Heart right ventricle (tissue), 16 donors: ENCODE measurements around the gene SLAIN1. TPM values are rescaled to one million over a fixed set of nuclear protein-coding genes. Genes with fewer than 3 reads are reported as not detected.

Experiments used
- ATAC-seq, 8 donors: fragments of 200-7000 bp; cut with Tn5 transposase; one replicate each; pipeline ENCODE4 v1.9.1; 2020; ENCODE audit warnings: mild to moderate bottlenecking in 8 of 8, moderate library complexity in 8 of 8, moderate number of reproducible peaks in 1 of 8
- DNase-seq, 2 donors: peaks; one replicate each; pipeline ENCODE4 v3.0.0-alpha.2; 2020
- H3K27ac ChIP-seq, 10 donors: fragments of 200-600 bp; sonication (generic) in 2 of 10; one replicate each; pipeline versions ENCODE4 v1.5.0 to v1.8.0; 2020 to 2022; ENCODE audit warnings: mild to moderate bottlenecking in 3 of 10
- H3K27me3 ChIP-seq, 7 donors: fragments of 200-600 bp; one replicate each; pipeline ENCODE4 v1.8.0; 2021 to 2022; ENCODE audit warnings: mild to moderate bottlenecking in 2 of 7
- H3K36me3 ChIP-seq, 9 donors: fragments of 200-600 bp; sonication (generic) in 1 of 9; one replicate each; pipeline versions ENCODE4 v1.5.0 to v1.8.0; 2020 to 2022; ENCODE audit warnings: mild to moderate bottlenecking in 2 of 9
- H3K4me1 ChIP-seq, 9 donors: fragments of 200-600 bp; sonication (generic) in 1 of 9; one replicate each; pipeline versions ENCODE4 v1.5.0 to v1.8.0; 2020 to 2022; ENCODE audit warnings: mild to moderate bottlenecking in 4 of 9
- H3K4me3 ChIP-seq, 10 donors: fragments of 200-600 bp; sonication (generic) in 2 of 10; one replicate each; pipeline versions ENCODE4 v1.5.0 to v1.8.0; 2020 to 2022; ENCODE audit warnings: mild to moderate bottlenecking in 7 of 10, moderate library complexity in 2 of 10
- H3K9me3 ChIP-seq, 11 donors: fragments of 200-600 bp in 10 of 11; sonication (generic) in 2 of 11; one replicate each; pipeline versions ENCODE4 v1.5.0 to v1.8.0; 2013 to 2022; ENCODE audit warnings: mild to moderate bottlenecking in 2 of 11, control low read depth in 1 of 11, moderate library complexity in 1 of 11
- WGBS, 2 donors: extraction: QIAGEN DNeasy Blood & Tissue Kit; methylation state at CpG; one replicate each; pipeline ENCODE4 v1.1.7; 2013; ENCODE audit warnings: inconsistent platforms in 1 of 2; 5-methylcytosine and 5-hydroxymethylcytosine counted together
- intact Hi-C, 10 donors: fragments of 100-400 bp; cut with DNase I; formaldehyde crosslinking; loops; one replicate each; pipeline versions ENCODE4 v1.11.1 to v1.14.2; 2022
- polyA plus RNA-seq, 2 donors: library from polyadenylated mRNA; stranded (reverse); fragments of 200-250 nt; gene quantifications; one replicate each; pipeline ENCODE4 v1.2.3, GENCODE V29; 2013
- total RNA-seq, 10 donors: library from RNA; stranded (reverse); fragmentation: NEBNext Ultra II Directional in 3 of 10; extraction: Animal tissue kit (Norgen Biotek cat#: 25700) in 3 of 10; gene quantifications; one replicate each; pipeline versions ENCODE4 v1.2.1 to v1.2.4, GENCODE V29; 2021 to 2023
- TF ChIP-seq, protein P1 (sequence below), 9 donors: fragments of 200-600 bp; sonication (generic) in 2 of 9; IDR thresholded peaks; one replicate each; pipeline versions ENCODE4 v1.5.0 to v1.8.0; 2021 to 2022; ENCODE audit warnings: antibody characterized with exemption in 9 of 9, mild to moderate bottlenecking in 5 of 9, moderate library complexity in 1 of 9
- donor health status: Arrhythmogenic right ventricular cardiomyopathy.
- donor health status: ischemic (EF 13 %, LVEDD 7.1; RV severe dilation, severe dysfunction).
- donor health status: healthy with polysubstance abuse.
- donor health status: DM: no; HTN: yes; CAD: no.
- donor health status: DM: no; HTN: no; CAD: no.
- donor health status: ischemic (EF 25% LVEDD 6.9; RV normal size, moderate dysfunction).
- donor health status: ischemic (EF 25% LVEDD 5.7; RV mildly dilated, moderate dysfunction).
- donor health status: healthy.
- donor health status: DM: yes; HTN: yes; CAD: no.
- donor health status: Ischemic cardiomyopathy.
- donor health status: ischemic (EF 35%, LVEDD 5.7; RV mildly dilated, moderate dysfunction).
- donor health status: nonischemic (EF 11% LVEDD 7.7; RV severe dilation, severe dysfunction).
- donor health status: DM: yes; HTN: yes; CAD: no.
- donor health status: PGD.
- donor health status: ischemic (EF 29% LVEDD 5.4; RV normal size, mild dysfunction).
- donor health status: nonischemic (EF 23%, LVEDD 6.1; RV moderate dilation, normal function).

SLAIN1 gene
- total and polyA plus RNA-seq, 12 donors: 1.4 to 13.6 (median 7.7) TPM

DNA sequence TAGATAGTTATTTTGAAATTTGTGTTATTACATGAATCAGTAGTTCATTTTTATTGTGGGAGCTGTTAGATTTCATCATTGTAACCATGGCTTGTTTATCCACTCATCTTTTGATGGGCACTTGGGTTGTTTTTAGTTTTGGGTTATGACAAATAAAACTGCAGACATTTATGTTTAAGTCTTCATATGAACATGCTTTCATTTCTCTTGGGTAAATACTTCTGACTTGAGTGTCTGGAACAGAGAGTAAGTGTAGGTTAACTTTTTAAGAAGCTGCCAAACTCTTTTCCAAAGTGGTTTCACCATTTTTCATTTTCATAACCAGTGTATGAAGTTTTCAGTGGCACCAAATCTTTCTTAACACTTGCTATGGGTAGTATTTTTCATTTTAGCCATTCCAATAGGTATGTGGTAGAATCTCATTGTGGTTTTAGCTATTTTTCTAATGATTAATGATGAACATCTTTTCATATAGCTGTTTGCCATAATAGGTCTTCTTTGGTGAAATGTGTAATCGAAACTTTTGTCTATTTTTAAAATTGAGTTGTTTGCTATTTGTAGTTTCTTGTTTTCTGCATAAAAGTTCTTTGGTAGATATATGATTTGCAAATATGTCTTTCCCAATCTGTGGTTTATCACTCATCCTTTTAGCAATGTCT is 17.9 kb downstream of the SLAIN1 start:
- Histone ChIP-seq H3K36me3 (no peaks in the 10 kb centered on the region), H3K9me3 (peaks cover 0 to 29% (median 0%) of the 10 kb centered on the region in 11 donors), H3K27me3 (no peaks in the 10 kb centered on the region), H3K4me1 (no peaks in the 10 kb centered on the region), H3K4me3 (no peak overlapping the region), H3K27ac (no peak overlapping the region)
- no peak for DNase-seq
- ATAC-seq: no peak
- 88 to 98% methylated on average over 1 of the region's 1 CpG for WGBS, 2 donors
- TF ChIP-seq, protein P1, sequence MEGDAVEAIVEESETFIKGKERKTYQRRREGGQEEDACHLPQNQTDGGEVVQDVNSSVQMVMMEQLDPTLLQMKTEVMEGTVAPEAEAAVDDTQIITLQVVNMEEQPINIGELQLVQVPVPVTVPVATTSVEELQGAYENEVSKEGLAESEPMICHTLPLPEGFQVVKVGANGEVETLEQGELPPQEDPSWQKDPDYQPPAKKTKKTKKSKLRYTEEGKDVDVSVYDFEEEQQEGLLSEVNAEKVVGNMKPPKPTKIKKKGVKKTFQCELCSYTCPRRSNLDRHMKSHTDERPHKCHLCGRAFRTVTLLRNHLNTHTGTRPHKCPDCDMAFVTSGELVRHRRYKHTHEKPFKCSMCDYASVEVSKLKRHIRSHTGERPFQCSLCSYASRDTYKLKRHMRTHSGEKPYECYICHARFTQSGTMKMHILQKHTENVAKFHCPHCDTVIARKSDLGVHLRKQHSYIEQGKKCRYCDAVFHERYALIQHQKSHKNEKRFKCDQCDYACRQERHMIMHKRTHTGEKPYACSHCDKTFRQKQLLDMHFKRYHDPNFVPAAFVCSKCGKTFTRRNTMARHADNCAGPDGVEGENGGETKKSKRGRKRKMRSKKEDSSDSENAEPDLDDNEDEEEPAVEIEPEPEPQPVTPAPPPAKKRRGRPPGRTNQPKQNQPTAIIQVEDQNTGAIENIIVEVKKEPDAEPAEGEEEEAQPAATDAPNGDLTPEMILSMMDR (IDR thresholded peaks at IDR 0.05): no peak
- intact Hi-C loops: loop anchor here in 1 of 10 donors (5.0 kb wide), 1 partner anchor 587 kb away; no protein-coding TSS in a partner anchor

DNA sequence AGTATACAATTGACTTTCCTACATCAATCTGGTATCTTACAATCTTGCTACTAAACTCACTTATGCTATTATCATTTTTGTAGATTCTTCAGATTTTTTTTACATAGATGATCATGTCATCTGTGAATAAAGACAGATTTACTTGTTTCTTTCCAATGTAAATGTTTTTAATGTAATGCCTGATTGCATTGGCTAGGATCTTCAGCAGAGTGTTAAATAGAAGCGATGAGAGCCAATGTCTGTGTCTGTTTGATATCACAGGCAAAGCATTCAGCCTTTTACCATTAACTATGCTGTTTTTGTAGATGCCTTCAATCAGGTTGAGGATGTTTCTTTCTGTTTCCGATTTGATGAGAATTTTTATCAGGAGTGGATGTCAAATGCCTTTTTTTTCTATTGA is 19.2 kb downstream of the SLAIN1 start:
- Histone ChIP-seq H3K36me3 (no peaks in the 10 kb centered on the region), H3K9me3 (peaks cover 0 to 16% (median 0%) of the 10 kb centered on the region in 11 donors), H3K27ac (no peak overlapping the region), H3K4me1 (no peaks in the 10 kb centered on the region), H3K27me3 (no peaks in the 10 kb centered on the region), H3K4me3 (no peak overlapping the region)
- intact Hi-C loops: loop anchor here in 1 of 10 donors (5.0 kb wide), 1 partner anchor 586 kb away; no protein-coding TSS in a partner anchor
- ATAC-seq (no peak), DNase-seq (no peak)
- 87 to 90% methylated on average over 2 of the region's 2 CpGs for WGBS, 2 donors
- TF ChIP-seq, protein P1 (IDR thresholded peaks at IDR 0.05): no peak

DNA sequence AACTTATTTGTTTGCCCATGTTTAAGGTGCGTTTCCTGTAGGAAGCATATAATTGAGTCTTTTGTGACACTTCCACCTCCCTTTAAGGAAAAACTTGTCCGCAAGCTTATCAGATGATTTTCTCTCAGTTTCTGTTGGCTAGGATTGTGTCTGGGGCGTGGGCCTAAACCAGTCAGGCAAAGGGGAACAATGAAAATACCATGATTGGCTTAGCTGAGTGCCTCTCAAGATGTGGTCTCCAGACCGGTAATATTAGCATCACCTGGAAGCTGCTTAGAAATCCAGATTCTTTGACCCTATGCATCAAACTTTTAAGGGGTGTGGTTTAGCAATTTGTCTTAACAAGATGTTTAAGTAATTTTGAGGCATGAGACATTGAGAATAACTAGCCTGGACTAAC is 20.0 kb downstream of the SLAIN1 start:
- Histone ChIP-seq H3K4me1 (no peaks in the 10 kb centered on the region), H3K27ac (no peak overlapping the region), H3K4me3 (no peak overlapping the region), H3K27me3 (no peaks in the 10 kb centered on the region), H3K9me3 (peaks cover 0 to 8% (median 0%) of the 10 kb centered on the region in 11 donors), H3K36me3 (no peaks in the 10 kb centered on the region)
- intact Hi-C loops: loop anchor here in 1 of 10 donors (5.0 kb wide), 1 partner anchor 585 kb away; no protein-coding TSS in a partner anchor
- ATAC-seq: no peak
- DNase-seq: no peak
- TF ChIP-seq, protein P1 (IDR thresholded peaks at IDR 0.05): no peak
- WGBS, 2 donors: 86 to 87% methylated on average over 4 of the region's 4 CpGs

DNA sequence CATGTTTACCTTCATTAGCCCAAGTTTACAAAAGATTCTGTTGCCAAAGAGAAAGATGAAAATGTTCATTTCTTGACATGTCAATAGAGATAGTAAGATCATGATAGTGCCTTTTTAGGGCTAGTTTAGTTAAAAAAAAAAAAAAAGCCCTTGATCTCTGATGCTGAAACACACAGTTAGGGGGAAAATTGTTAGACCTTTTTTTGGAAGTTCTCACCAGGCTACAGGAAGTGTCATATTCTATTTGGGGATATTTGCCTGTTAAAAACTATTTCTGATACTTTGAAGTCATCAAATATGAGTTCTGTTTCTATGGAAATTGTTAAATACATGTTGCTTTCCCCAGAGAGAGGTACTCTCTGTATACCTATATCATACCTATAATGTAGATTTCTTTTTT is 21.6 kb downstream of the SLAIN1 start:
- Histone ChIP-seq H3K9me3 (no peaks in the 10 kb centered on the region), H3K4me3 (no peak overlapping the region), H3K27ac (no peak overlapping the region), H3K4me1 (no peaks in the 10 kb centered on the region), H3K36me3 (peaks cover 0 to 5% (median 0%) of the 10 kb centered on the region in 9 donors), H3K27me3 (no peaks in the 10 kb centered on the region)
- DNase-seq: no peak
- intact Hi-C loops: loop anchor here in 1 of 10 donors (5.0 kb wide), 1 partner anchor 583 kb away; no protein-coding TSS in a partner anchor
- ATAC-seq: no peak
- TF ChIP-seq, protein P1 (IDR thresholded peaks at IDR 0.05): no peak
